ENCODE measurements around the gene SERINC2.

SERINC2 gene

DNA sequence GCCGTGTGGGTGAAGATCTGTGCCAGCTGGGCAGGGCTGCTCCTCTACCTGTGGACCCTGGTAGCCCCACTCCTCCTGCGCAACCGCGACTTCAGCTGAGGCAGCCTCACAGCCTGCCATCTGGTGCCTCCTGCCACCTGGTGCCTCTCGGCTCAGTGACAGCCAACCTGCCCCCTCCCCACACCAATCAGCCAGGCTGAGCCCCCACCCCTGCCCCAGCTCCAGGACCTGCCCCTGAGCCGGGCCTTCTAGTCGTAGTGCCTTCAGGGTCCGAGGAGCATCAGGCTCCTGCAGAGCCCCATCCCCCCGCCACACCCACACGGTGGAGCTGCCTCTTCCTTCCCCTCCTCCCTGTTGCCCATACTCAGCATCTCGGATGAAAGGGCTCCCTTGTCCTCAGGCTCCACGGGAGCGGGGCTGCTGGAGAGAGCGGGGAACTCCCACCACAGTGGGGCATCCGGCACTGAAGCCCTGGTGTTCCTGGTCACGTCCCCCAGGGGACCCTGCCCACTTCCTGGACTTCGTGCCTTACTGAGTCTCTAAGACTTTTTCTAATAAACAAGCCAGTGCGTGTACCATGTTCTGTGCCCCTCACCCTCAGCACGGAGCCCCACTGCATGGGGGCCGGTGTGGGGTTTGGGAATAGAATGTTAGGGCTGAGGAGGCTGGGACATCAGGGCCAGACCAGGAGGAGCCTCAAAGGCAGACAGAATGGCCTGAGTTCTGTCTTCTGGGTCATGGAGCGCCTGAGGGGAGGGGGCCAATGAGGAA, 21.3 kb downstream of the SERINC2 start:
- ATAC-seq: no peak
- no peak for TF ChIP-seq GLIS3 (CRISPR knock-in tag; IDR thresholded peaks at IDR 0.05)
- no peak for TF ChIP-seq ZNF565 (CRISPR knock-in tag; conservative IDR thresholded peaks at IDR 0.05; ENCODE audit: low read depth)
- TF ChIP-seq, protein P1, sequence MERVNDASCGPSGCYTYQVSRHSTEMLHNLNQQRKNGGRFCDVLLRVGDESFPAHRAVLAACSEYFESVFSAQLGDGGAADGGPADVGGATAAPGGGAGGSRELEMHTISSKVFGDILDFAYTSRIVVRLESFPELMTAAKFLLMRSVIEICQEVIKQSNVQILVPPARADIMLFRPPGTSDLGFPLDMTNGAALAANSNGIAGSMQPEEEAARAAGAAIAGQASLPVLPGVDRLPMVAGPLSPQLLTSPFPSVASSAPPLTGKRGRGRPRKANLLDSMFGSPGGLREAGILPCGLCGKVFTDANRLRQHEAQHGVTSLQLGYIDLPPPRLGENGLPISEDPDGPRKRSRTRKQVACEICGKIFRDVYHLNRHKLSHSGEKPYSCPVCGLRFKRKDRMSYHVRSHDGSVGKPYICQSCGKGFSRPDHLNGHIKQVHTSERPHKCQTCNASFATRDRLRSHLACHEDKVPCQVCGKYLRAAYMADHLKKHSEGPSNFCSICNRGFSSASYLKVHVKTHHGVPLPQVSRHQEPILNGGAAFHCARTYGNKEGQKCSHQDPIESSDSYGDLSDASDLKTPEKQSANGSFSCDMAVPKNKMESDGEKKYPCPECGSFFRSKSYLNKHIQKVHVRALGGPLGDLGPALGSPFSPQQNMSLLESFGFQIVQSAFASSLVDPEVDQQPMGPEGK (CRISPR knock-in tag; IDR thresholded peaks at IDR 0.05; ENCODE audit: borderline replicate concordance): no peak
- no peak for TF ChIP-seq ISL1 (CRISPR knock-in tag; IDR thresholded peaks at IDR 0.05)
- no peak for TF ChIP-seq ZFP30 (CRISPR knock-in tag; IDR thresholded peaks at IDR 0.05)
- TF ChIP-seq, protein P2, sequence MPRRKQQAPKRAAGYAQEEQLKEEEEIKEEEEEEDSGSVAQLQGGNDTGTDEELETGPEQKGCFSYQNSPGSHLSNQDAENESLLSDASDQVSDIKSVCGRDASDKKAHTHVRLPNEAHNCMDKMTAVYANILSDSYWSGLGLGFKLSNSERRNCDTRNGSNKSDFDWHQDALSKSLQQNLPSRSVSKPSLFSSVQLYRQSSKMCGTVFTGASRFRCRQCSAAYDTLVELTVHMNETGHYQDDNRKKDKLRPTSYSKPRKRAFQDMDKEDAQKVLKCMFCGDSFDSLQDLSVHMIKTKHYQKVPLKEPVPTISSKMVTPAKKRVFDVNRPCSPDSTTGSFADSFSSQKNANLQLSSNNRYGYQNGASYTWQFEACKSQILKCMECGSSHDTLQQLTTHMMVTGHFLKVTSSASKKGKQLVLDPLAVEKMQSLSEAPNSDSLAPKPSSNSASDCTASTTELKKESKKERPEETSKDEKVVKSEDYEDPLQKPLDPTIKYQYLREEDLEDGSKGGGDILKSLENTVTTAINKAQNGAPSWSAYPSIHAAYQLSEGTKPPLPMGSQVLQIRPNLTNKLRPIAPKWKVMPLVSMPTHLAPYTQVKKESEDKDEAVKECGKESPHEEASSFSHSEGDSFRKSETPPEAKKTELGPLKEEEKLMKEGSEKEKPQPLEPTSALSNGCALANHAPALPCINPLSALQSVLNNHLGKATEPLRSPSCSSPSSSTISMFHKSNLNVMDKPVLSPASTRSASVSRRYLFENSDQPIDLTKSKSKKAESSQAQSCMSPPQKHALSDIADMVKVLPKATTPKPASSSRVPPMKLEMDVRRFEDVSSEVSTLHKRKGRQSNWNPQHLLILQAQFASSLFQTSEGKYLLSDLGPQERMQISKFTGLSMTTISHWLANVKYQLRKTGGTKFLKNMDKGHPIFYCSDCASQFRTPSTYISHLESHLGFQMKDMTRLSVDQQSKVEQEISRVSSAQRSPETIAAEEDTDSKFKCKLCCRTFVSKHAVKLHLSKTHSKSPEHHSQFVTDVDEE (CRISPR knock-in tag; IDR thresholded peaks at IDR 0.05): no peak
- TF ChIP-seq PPARA (CRISPR knock-in tag; IDR thresholded peaks at IDR 0.05; ENCODE audit: borderline replicate concordance): no peak
- TF ChIP-seq ESRRG (CRISPR knock-in tag; IDR thresholded peaks at IDR 0.05): no peak
- TF ChIP-seq SNAI2 (CRISPR knock-in tag; IDR thresholded peaks at IDR 0.05): no peak
- TF ChIP-seq TOX (CRISPR knock-in tag; IDR thresholded peaks at IDR 0.05; ENCODE audit: borderline replicate concordance): no peak
- TF ChIP-seq ZNF8 (CRISPR knock-in tag; IDR thresholded peaks at IDR 0.05): no peak
- TF ChIP-seq TCF4 (CRISPR knock-in tag; IDR thresholded peaks at IDR 0.05; ENCODE audit: borderline replicate concordance): no peak
- no peak for TF ChIP-seq ZC3H10 (CRISPR knock-in tag; IDR thresholded peaks at IDR 0.05)
- TF ChIP-seq, protein P3, sequence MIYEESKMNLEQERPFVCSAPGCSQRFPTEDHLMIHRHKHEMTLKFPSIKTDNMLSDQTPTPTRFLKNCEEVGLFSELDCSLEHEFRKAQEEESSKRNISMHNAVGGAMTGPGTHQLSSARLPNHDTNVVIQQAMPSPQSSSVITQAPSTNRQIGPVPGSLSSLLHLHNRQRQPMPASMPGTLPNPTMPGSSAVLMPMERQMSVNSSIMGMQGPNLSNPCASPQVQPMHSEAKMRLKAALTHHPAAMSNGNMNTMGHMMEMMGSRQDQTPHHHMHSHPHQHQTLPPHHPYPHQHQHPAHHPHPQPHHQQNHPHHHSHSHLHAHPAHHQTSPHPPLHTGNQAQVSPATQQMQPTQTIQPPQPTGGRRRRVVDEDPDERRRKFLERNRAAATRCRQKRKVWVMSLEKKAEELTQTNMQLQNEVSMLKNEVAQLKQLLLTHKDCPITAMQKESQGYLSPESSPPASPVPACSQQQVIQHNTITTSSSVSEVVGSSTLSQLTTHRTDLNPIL (CRISPR knock-in tag; IDR thresholded peaks at IDR 0.05; ENCODE audit: low read depth): no peak
- no peak for TF ChIP-seq OSR1 (CRISPR knock-in tag; IDR thresholded peaks at IDR 0.05)
- no peak for TF ChIP-seq ARNTL (CRISPR knock-in tag; IDR thresholded peaks at IDR 0.05; ENCODE audit: borderline replicate concordance, low read depth)
- no peak for TF ChIP-seq ZFP3 (CRISPR knock-in tag; IDR thresholded peaks at IDR 0.05)
- TF ChIP-seq, protein P4, sequence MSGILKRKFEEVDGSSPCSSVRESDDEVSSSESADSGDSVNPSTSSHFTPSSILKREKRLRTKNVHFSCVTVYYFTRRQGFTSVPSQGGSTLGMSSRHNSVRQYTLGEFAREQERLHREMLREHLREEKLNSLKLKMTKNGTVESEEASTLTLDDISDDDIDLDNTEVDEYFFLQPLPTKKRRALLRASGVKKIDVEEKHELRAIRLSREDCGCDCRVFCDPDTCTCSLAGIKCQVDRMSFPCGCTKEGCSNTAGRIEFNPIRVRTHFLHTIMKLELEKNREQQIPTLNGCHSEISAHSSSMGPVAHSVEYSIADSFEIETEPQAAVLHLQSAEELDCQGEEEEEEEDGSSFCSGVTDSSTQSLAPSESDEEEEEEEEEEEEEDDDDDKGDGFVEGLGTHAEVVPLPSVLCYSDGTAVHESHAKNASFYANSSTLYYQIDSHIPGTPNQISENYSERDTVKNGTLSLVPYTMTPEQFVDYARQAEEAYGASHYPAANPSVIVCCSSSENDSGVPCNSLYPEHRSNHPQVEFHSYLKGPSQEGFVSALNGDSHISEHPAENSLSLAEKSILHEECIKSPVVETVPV (CRISPR knock-in tag; IDR thresholded peaks at IDR 0.05): no peak

DNA sequence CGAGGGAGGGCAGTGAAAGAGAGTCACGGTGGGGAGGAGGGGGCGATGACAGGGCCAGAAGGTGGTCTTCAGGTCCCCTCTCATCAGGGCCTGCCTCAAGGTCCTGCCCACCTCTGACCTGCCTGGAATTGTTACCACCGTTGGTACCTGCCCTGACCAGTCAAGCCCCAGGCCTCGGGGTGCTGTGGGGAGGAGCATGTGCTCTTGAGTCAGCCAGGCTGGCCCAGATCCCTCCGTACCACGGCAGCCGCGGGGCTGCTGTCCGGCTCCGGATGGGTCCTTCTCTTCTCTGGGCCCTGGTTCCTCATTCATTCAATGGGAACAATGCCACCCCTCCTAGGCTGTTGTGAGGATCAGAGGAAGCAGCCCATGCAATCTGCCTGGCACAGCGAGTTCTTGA, 22.0 kb downstream of the SERINC2 start:
- ATAC-seq: peak; percentile 23; the same call in 2 of the 3 replicates
- TF ChIP-seq OSR1 (CRISPR knock-in tag; IDR thresholded peaks at IDR 0.05) (no peak), RARB (CRISPR knock-in tag; IDR thresholded peaks at IDR 0.05) (no peak), ZFP30 (CRISPR knock-in tag; IDR thresholded peaks at IDR 0.05) (no peak), ZNF70 (CRISPR knock-in tag; IDR thresholded peaks at IDR 0.05) (no peak), ESRRG (CRISPR knock-in tag; IDR thresholded peaks at IDR 0.05) (no peak), BACH2 (CRISPR knock-in tag; IDR thresholded peaks at IDR 0.05; ENCODE audit: borderline replicate concordance) (no peak), TOX (CRISPR knock-in tag; IDR thresholded peaks at IDR 0.05; ENCODE audit: borderline replicate concordance) (no peak), SNAI2 (CRISPR knock-in tag; IDR thresholded peaks at IDR 0.05) (no peak), ARNTL (CRISPR knock-in tag; IDR thresholded peaks at IDR 0.05; ENCODE audit: borderline replicate concordance, low read depth) (no peak), CSDC2 (CRISPR knock-in tag; IDR thresholded peaks at IDR 0.05) (no peak), GLIS3 (CRISPR knock-in tag; IDR thresholded peaks at IDR 0.05) (no peak), ISL1 (CRISPR knock-in tag; IDR thresholded peaks at IDR 0.05) (no peak), PPARA (CRISPR knock-in tag; IDR thresholded peaks at IDR 0.05; ENCODE audit: borderline replicate concordance) (no peak), ZNF565 (CRISPR knock-in tag; conservative IDR thresholded peaks at IDR 0.05; ENCODE audit: low read depth) (no peak)
- TF ChIP-seq, protein P4 (CRISPR knock-in tag; IDR thresholded peaks at IDR 0.05): no peak
- TF ChIP-seq, protein P2 (CRISPR knock-in tag; IDR thresholded peaks at IDR 0.05): no peak
- TF ChIP-seq, protein P3 (CRISPR knock-in tag; IDR thresholded peaks at IDR 0.05; ENCODE audit: low read depth): no peak
- TF ChIP-seq, protein P5, sequence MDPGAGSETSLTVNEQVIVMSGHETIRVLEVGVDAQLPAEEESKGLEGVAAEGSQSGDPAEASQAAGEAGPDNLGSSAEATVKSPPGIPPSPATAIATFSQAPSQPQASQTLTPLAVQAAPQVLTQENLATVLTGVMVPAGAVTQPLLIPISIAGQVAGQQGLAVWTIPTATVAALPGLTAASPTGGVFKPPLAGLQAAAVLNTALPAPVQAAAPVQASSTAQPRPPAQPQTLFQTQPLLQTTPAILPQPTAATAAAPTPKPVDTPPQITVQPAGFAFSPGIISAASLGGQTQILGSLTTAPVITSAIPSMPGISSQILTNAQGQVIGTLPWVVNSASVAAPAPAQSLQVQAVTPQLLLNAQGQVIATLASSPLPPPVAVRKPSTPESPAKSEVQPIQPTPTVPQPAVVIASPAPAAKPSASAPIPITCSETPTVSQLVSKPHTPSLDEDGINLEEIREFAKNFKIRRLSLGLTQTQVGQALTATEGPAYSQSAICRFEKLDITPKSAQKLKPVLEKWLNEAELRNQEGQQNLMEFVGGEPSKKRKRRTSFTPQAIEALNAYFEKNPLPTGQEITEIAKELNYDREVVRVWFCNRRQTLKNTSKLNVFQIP (CRISPR knock-in tag; IDR thresholded peaks at IDR 0.05; ENCODE audit: borderline replicate concordance, low read depth): no peak
